ENCODE data around the gene MBD6.

MBD6 gene

GRCh38 chr12:57528831-57529555 is 6.4 kb downstream of the MBD6 start:
- no peak for DNase-seq

DNA sequence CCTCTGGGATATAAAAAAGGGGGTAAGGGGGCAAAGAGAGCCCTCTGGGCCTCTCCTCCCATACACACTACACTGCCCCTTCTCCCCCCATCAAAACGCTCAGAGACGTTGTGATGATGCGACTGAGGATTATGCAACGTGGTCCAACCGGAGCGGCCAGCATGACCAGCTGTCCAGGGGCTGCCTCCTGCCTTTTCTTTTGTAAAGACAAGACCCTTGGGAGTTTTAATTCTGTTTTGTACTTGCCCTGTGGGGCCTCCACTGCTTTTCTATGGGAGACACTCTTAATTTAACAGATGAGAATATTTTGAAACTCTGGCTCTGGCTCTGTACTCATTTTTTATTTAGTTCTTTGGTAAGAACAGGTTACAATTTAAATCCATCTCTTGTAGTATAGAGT is 7.2 kb downstream of the MBD6 start:
- no peak for DNase-seq

DNA sequence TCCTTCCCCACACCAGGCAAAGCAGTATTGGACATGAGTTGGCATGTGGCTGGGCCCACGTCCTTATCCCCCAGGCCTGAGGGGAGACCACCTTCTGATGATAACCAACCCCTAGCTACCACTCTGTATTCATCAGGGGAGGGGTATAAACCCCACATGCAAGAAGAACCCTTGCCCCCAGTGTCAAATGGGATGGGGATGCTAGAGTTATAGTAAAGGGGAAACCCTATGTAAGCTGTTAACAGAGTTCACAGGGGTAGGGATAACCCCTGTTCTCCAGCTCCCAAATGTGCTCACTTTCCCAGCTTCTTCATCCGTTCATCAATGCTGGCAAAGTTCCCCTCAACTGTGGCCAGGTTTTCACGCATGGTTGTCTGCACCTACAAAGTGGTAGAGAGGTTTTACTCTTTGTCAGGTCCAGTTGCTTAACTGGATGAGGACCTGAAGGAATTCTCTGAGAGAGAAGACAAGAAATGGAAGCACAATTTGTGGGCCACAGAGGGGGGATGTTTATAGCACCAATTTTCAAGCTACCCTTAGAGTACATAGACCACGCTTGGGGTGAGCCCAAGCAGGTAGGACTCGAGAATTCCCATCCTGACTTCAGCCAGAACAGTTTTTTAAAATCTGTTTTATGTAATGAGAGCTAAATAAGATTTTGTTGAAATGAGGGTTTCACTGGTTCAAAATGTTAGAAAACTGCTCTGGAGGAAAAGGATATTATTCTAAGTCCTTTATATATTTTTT is 7.9 kb downstream of the MBD6 start:
- no peak for DNase-seq

- DNase-seq, result no peak
Observed at GRCh38 chr12:57531836-57532235, 9.2 kb downstream of the MBD6 start.

- DNase-seq, result no peak
Observed at GRCh38 chr12:57533108-57533507, 10.5 kb downstream of the MBD6 start.

DNA sequence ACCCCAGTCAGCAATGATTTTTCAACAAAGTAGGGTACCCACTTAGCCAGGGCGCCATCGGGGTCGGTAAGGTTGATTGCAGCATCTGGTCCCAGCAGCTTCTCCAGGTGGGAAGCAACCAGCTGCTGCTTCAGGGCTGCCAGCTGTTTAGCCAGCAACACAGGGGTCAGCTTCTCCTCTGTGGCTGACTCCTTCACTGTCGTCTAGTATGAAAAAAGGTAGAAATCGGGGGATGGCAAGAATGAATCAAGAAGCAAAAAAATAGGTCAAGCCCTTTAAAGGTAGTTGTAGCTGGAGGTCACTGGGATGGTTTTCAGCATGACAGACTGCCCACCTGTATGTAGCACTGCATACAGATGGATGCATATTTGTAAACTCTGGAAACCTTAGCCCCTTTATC is 11.6 kb downstream of the MBD6 start:
- no peak for DNase-seq

- no peak for DNase-seq
Observed at GRCh38 chr12:57534991-57535543, 12.4 kb downstream of the MBD6 start.

- DNase-seq, result no peak
Observed at GRCh38 chr12:57535764-57536596, 13.4 kb downstream of the MBD6 start.

GRCh38 chr12:57536597-57536942 is 13.9 kb downstream of the MBD6 start:
- no peak for DNase-seq

GRCh38 chr12:57539134-57539768 is 16.6 kb downstream of the MBD6 start:
- no peak for DNase-seq

DNA sequence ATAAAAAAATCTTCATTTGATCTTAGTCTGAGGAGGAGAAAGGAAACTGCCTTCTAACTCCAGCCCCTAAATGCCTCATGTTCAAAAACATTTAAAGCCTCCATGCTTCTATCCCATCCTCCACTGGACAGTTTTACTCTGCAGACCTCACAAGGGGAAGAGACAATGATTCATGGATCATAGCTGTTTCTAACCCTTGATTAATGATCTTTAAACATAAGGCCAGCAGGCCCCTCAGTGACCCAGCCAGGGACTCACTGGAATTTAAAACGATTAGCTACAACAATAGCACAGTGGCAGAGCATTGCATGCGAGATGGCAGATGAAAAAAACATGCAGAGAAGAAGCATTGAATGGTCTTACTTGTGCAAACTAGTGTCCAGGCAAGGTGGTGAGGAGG is 18.4 kb downstream of the MBD6 start:
- no peak for DNase-seq

DNA sequence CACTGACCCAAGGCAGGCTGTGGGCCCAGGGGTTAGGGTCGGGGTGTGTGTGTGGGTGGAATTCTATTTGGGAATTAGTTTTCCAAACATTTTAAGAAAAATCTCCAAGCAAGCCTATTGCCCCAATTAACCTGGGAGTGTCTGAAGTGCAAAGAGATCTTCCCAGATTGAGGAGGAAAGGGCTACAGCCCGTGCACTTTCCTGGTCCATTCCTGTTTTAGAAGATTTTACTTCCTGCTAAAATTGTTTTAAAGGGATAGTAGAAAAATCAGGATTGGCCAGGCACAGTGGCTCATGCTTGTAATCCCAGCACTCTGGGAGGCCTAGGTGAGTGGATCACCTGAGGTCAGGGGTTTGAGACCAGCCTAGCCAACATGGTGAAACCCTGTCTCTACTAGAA is 19.1 kb downstream of the MBD6 start:
- DNase-seq, result no peak

GRCh38 chr12:57543581-57543980 is 21.0 kb downstream of the MBD6 start:
- no peak for DNase-seq

GRCh38 chr12:57545809-57546437 is 23.3 kb downstream of the MBD6 start:
- no peak for DNase-seq

- DNase-seq, result peak; percentile 98
Observed at GRCh38 chr12:57546438-57547287, 24.0 kb downstream of the MBD6 start, which contains the start of gene DCTN2. TSS of gene DCTN2 (minus strand) at chr12:57547192. CDS start at chr12:57547063, 129 bp downstream.

GRCh38 chr12:57547288-57548012 is 24.8 kb downstream of the MBD6 start:
- no peak for DNase-seq

GRCh38 chr12:57548013-57548315 is 25.3 kb downstream of the MBD6 start:
- no peak for DNase-seq

- DNase-seq, result no peak
Observed at GRCh38 chr12:57548488-57548887, 25.9 kb downstream of the MBD6 start.

DNA sequence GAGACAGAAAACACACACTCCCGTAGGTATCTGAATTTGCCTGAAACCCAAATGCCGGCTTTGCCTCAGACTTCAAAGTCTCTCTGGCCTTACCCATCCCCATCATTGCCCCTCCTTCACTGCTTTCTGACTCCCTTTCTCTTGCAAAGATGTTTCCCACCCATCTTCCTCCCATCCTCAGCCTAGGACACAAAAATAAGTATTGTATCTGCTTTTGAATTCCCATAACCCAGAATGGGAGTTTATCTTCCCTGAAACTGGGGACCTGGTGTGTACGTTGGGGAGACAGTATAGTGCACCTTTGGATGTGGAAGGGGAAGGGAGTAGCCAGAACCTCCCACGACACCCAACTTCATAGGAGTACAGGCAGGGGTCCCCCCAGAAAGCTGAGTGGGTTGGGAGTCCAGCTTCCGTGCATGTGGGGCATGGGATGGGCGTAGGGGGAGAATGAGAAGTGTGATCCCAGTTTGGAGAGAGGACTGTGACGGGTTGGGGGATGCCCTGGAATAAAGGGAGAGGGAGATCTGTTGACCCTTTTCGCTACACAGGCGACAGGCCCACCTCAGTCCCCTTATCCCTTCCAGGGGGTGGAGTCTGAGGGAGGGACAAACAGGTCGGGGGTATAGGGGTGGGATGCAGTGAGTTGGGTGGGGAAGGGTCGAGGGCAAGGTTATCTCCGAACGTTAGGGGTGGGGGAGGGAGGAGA is 26.7 kb downstream of the MBD6 start:
- no peak for DNase-seq
